ENCODE results near the gene MYOZ1.
"Not testable (repeated sequence)": the region's sequence is repeated elsewhere in the genome, so short reads cannot be mapped to it uniquely, and the experiment has no call there.

MYOZ1 gene, protein sequence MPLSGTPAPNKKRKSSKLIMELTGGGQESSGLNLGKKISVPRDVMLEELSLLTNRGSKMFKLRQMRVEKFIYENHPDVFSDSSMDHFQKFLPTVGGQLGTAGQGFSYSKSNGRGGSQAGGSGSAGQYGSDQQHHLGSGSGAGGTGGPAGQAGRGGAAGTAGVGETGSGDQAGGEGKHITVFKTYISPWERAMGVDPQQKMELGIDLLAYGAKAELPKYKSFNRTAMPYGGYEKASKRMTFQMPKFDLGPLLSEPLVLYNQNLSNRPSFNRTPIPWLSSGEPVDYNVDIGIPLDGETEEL

DNA sequence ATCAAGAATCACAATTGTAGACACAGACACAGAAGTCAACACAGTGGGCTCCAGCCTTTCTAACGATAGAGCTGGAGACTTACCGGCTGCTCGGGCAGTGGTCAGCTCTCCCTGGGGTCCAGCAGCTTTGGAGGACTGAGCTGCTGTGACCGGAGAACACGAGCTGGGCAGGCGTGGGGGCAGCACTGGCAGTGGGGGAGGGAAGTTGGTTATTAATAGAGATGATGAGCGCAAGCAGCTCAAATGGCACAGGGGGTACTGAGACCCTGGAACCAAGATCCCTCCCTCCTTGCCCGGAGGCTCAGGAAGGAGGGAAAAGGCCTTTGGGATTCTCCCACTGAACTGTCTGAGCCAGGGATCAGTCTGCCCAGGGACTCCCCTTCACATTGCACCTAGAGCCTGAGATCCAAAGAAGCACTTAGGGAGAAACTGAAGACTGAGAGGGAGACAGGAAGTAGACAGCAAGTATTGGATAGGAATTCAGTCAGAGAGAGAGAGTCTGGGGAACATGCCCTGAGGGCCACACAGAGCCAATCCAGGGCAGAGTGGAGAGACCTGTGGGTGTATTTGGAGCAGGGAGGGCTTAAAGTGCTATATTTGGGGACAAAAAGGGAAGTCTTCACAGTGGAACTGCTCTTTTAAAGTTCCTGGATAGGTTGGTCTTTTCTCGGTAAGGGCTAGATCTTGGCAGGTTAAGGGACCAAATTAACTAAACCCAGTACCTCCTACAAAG, at the start of gene MYOZ1:
TSS of gene MYOZ1 (minus strand) at position 147 of the 733 bp plus-strand sequence. CDS start 1,457 bp downstream, outside the sequence.
- no peak for DNase-seq (ENCODE audit: low spot score)

DNA sequence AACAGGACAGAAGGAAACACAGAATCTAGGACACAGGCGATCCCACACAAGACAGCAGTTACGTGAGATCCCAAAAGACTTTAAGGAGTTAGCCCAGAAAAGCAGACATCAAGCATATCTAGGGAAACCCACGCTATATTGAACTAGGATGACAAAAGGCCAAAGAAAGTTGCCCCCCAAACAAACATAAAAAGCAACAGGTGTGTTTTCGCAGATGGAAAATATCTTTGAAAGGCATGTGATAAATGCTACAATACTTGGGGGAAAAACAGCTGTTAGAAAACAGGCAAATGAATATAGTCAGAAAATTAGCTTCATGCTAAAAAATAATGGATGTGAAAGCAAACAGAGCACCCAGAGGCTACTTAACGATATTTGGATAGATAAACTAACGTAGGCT, 49.5 kb upstream of the MYOZ1 start:
- not testable (repeated sequence) for DNase-seq (ENCODE audit: low spot score)

DNA sequence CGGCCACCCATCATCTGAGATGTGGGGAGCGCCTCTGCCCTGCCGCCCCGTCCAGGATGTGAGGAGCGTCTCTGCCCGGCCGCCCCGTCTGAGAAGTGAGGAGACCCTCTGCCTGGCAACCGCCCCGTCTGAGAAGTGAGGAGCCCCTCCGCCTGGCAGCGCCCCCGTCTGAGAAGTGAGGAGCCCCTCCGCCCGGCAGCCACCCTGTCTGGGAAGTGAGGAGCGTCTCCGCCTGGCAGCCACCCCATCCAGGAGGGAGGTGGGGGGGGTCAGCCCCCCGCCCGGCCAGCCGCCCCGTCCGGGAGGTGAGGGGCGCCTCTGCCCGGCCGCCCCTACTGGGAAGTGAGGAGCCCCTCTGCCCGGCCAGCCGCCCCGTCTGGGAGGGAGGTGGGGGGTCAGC, 48.3 kb upstream of the MYOZ1 start:
- DNase-seq (ENCODE audit: low spot score) = not testable (repeated sequence)

DNA sequence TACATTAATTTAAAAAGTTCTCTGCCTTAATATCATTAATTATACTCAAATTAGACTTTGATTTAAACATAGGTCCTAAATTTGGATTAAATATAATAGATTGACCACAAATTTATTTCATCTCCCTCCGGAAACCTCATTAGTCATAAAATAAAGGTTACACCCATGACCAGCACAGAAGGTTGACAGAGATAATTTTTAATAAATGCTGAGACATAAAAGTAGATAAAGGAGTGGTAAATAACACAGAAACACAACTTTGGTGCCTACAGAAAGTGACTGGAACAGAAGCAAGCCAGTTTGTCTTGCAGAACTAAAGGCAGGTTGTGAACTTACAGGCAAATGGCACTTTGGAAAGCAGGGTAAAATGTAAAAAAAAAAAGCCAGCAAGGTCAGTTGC, 46.4 kb upstream of the MYOZ1 start:
- DNase-seq (ENCODE audit: low spot score) = not testable (repeated sequence)

DNA sequence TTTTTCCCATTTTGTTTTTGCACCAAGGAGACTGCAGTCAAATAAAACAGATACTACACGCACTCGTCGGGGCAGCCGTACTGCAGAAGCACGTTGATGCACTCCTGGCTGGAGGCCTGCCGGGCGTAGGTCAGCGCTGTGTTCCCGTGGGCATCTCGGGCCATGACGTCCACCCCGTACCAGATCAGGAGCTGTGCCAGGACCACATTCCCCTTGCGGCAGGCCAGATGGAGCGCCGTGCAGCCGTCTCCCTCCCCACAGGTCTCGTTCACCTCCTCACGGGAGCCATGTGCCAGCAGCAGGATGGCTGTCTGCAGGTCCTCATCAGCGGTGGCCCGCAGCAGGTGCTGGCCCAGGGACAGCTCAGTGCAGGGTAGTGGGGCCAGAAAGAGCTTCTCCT, 33.3 kb upstream of the MYOZ1 start:
- not testable (repeated sequence) for DNase-seq (ENCODE audit: low spot score)

DNA sequence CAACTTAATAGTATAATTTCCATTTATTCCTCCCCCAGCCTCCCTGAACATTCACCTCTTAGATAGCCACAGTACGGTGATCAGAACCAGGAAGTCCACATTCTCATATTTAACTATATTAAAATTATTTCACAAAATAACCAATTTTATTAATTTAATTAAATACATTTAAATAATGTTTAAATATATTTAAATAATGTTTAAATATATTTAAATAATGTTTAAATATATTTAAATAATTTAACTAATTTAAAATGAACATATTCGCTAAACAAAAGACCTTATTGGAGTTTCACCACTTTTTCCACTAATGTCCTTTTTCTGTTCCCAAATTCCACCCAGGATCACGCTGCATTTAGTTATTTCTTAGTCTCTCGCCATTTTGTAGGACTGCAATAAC, 27.1 kb upstream of the MYOZ1 start:
- DNase-seq (ENCODE audit: low spot score) = not testable (repeated sequence)

DNA sequence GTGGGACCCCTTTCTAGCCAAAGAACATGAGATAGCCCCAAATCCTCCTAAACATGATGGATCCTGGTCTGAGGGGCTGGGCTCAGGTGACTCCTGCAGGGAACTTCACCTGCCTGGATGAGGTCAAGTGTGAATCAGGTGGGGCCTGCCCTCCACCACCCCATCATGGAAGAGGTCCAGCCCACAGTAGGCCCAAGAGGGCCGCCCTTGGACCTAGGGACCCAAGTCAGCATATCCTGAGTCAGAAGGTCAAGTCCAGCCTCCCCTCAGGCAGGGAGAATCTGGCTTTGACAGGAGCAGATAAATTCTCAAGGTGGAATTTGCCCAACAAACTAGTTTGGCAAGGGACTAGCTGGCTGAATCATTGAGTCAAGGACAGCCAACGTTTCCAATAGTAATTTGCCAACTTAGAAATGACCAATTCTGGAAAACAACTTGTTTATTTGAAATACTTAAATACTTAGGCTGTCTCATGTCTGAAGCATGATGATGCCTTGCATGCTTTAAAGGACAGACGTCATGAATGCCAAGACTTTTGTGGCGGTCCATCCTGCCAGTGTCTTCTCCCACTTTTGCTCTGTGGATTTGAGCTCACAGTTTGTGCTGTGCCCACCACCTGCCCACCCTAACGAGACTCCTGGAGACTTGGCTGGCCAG, 25.0 kb upstream of the MYOZ1 start:
- DNase-seq (ENCODE audit: low spot score) = not testable (repeated sequence)

DNA sequence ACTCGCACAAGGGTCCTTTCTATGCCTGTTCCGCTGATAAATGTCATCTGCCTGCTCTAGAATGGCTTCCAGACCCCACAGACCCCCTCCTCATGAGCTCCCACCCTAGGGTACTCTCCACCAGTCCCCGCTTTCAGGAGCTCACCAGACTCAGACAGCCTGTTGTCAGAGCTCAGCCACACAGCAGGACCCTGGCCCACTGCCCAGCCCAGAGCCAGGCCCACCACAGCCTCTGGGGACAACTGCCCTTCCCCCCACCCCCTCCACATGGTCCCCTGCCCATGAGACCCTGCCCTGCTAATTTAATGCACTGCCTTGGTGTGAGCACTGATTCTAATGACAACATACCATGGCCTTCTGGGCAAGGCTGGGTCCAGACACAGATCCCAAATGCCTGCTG, 24.3 kb upstream of the MYOZ1 start:
- not testable (repeated sequence) for DNase-seq (ENCODE audit: low spot score)

DNA sequence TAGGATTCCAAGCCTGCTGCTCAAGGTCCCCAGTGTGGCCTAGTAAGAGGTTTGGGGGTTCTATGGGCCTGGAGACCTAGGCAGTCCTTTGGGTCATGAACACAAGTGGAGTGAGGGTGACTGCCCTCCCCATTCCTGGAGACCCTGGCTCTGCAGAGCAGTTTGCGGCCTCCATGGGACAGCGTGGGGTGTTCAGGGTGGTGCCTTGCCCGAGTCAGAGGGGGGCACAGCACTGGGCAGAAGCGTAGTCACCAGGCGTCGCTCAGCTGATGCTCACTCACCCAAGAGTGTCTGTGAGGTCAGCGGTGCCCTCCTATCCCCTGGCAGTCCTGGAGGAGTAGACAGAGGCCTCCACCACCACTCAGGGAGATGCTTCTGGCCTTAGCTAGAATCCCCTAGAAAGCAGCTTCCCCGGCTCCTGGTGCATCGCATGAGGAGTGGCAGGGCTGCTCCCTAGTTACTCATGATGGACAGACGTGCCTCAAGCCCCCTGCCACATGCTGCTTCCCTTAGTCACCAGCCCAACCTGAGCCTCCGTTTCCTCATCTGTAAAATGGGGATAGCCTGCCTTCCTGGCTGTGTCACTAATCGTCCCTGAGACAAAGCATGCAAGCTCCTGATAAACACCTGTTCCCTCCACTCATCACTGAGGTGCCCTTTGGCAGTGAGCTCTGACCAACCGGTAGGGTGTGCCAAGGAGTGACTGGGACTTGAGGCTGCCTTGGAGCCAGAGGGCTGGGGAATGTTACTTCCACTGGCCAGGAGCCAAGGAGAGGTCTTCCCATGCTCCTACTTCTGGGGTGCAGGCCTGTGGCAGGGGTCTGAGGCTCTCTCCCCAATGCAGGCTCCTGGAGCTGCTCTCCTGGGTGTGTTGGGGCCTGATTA, 23.1 kb upstream of the MYOZ1 start:
- not testable (repeated sequence) for DNase-seq (ENCODE audit: low spot score)

DNA sequence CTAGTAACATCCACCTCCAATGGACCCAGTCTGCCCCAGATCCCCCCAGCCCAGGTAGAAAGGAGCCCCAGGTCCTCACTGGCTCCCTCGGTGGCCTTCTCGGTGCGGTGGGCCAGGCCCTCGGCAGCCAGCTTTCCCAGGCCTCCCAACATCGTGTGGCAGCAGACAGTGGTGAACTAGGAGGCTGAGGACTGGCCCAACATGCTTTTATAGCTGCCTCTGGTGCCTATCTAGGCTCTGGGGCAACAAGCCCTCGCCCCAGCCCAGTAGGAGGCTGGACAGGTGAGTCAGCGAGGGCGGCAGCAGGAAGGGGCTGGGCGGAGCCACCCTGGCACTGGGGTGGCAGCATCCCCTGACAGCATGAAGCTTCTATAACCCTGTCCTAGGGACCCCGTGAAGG, 22.3 kb upstream of the MYOZ1 start:
- not testable (repeated sequence) for DNase-seq (ENCODE audit: low spot score)

DNA sequence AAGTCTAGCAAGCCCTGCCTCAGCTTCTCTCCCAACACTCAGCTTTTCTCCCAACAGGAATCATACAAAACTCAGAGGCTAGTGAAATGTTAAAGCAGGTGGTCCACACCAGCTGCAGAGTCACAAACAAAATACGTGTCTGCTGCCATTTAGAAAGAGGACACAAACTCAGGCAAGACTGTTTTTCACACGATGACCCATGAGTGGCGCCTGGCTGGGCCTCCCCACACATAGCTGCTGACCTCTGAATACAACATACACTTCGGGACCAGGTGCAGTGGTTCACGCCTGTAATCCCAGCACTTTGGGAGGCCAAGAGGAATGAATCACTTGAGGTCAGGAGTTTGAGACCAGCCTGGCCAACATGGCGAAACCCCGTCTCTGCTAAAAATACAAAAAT, 21.4 kb upstream of the MYOZ1 start:
- DNase-seq (ENCODE audit: low spot score) = not testable (repeated sequence)

DNA sequence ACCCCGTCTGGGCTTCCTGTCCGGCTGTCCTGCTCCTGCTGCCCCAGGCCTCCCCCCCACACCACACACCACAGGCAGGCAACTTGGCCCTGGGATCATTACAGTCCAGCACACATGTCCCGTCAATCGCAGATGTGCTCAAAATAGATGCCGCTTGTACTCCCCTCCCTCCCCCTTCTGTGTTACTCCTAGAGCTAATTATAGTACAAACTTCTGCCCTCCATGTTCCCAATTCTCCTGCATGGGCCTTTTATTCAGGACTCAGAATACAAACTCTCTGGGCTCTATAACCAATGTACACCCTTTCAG, 14.7 kb upstream of the MYOZ1 start, which contains the start of gene SYNPO2L:
TSS of gene SYNPO2L (minus strand) at position 40 of the 309 bp plus-strand sequence. CDS start 107 bp downstream, outside the sequence.
- DNase-seq (ENCODE audit: low spot score) = no peak

DNA sequence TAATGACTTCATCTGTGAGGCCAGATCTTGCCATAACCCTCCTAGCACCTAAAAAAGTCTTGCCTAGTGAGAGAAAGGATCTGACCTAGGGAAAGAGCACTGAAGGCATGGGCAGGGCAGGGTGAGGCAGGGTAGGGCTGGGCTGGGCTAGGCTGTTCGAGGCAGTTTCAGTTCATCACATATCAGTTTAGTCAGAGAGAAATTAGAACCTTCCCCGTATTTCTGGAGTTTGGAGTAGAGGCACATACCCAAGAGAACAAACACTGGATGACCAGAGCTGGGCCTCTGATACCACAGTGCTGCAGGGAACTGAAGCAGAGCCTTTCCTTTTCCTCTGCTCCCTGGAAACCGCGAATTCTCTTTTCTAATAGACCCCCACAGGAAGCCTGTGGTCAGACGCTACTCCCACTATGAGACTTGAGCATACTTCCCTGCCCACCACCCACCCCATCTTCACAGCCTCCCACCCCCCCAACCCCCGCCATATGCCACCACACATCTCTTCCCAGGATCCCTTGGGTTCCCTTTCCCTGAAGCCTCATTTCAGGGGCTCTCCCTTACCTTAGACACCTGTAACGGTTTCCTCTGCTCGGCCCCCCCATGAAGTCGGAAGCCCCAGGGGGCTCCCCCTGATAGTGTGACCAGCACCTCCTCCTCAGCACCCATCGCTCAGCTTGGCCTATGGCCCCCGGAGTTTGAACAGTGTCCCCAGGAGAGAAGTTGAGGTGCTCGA, 14.1 kb upstream of the MYOZ1 start:
- DNase-seq (ENCODE audit: low spot score) = no peak

DNA sequence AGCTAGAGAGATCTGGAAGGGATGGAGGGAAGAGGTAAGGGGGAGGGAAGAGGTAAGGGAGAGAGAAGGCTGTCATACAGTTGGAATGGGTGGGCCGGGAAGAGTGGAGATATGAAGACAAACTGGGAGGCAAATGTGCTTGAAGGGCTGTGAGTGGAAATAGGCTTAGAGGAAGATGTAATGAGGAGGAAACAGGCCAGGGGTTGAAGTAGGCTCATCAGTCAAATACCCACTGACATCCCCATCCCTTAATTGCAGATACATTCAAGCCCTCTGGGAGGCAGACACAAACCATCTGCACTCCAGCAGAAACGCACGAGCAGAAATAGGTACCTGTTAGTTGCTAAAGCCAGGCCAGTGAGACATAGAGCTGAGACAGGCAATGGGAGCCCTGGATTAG, 12.4 kb upstream of the MYOZ1 start:
- no peak for DNase-seq (ENCODE audit: low spot score)

DNA sequence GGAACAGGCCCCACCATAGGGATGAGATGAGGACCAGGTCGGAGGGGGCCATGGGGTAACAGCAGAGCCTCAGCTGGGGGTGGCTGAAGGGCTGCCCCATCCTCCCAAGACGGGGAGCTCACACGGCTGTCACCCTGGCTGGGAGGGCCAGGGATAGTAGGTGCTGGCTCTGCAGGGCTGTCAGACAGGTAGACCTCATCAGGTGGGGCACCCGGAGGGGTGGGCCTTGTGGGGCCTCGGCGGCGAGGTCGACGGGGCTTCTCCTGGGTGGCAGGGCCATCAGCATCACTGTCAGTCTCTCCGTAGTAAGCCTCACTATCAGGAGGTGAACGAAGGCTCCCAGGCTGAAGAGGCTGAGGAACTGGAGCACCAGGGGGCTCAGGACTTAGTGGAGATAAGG, 11.9 kb upstream of the MYOZ1 start:
- DNase-seq (ENCODE audit: low spot score) = no peak

DNA sequence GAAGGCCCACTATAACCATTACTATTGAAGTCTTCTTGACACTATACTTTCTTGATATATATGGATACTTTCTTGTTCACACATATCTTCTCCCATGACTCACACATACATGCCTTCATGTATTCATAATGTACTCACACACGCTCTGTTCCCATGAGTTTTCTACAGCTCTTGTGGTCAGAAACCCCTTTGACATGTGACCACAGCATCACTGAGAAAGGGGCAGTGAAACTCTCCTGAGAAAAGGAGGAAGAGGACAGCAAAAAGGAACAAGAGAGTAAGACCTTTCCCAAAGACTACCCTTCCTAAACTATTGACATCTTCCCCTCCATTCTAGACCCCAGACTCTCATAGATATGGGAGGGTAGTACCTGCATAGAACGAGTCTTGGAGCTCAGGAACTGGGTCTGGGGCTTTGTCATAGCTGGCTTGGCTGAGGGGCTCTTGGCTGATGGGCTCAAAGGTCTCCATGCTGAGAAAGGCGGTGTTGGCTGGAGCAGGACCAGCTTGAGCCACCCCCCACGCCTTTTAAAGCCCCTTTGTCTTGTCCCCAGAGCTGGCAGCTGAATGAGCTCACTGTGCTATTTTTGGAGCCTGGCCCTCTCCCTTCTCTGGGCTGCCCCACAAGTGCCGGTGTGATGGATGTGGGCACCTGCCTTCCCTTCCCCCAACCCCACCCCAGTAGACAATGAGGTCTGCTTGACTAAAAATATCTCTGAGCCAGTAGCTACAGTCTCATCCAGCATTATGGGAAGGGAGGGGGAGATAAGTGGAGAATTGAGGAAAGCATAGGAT, 9.5 kb upstream of the MYOZ1 start:
- DNase-seq (ENCODE audit: low spot score) = no peak

DNA sequence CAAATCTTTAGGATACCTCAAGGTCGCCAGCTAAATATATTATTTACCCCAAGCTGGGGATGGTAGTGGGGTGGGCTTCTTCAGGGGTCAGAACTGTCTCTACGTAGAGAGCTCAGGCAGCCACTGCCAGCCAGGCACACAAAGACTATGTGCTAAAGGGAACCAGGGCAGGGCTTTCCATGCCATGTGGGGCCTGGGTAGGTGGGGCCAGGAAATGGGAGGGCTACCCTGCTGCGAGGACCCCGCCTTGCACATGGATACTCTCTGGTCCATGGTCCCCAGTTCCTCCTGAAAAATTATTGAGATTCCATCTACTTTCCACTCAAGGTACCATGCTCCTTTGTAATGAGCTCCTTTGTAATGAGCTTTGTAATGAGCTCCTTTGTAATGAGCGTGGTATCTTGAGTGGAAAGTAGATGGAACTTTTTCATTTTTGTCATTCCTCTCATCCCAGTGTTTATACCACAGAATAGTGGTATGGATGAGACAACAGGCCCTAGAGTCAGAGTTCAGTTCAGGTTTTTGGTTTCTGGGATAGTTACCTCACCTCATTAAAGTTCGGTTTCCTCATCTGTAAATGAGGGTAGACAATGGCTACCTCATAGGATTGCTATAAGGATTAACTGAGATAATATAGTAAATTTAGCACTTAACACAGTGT, 8.7 kb upstream of the MYOZ1 start:
- DNase-seq (ENCODE audit: low spot score) = no peak

DNA sequence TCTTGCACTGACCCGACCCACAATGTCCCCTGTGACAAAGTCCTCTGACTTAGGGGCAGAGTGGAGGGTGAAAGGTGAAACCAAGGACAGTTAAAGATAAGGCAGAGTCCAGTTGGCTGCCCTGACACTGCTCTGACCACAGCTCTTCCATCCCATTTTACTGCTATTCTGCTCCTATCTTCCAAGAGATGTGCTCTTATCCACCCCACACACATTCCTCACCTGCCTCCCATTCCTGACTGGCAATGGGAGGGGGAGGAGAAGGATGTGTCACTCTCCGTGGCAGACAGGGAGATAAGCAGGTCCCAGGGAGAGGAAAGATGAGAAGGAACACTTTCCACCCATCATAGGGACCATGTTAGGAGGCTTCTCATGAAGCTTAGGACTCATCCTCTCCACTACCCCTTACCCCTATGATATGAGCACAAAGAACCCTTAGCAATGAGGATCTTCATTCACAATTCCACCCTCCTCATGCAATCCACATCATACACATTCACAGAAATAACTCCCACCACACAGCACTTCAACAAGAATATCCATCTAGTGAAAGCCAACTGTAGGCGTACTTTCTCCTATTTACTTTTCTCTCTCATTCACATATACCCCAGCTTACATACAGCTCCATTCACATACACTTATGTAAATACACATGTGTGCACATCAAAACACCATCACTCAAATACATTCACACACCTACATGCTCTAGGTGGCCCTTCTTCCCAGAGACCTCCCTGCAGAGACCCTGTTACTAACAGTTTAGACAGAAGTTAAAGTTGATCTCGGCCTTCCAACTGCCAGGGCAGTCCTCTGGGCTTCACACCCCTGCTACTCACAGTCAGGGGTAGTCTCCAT, 7.9 kb upstream of the MYOZ1 start:
- DNase-seq (ENCODE audit: low spot score) = no peak
